AG04450 (cell line): ENCODE results near the gene DUT. TPM values are rescaled to one million over a fixed set of nuclear protein-coding genes. Genes with fewer than 3 reads are reported as not detected.

ENCODE experiments used
- CTCF ChIA-PET: fragments of 300-600, 350-600 bp; formaldehyde crosslinking; extraction: SDS; loops from one replicate; lab custom pipeline; 2022; ENCODE audit warnings: antibody characterized with exemption, inconsistent platforms; lab: Charles Lee
- POLR2A ChIA-PET: fragments of 350-600 bp; formaldehyde crosslinking; extraction: SDS; loops from one replicate; lab custom pipeline; 2021; ENCODE audit warnings: antibody characterized with exemption, inconsistent platforms; lab: Yijun Ruan, JAX
- DNase-seq: peaks from one replicate; pipeline ENCODE4 v3.0.0-alpha.2; 2011; ENCODE audit warnings: low read depth, low spot score
- H3K27ac ChIP-seq: one replicate; pipeline ENCODE4 v1.5.1; 2012; ENCODE audit warnings: low read depth, low read length, control low read depth
- H3K27me3 ChIP-seq: one replicate; pipeline ENCODE4 v1.6.0; 2012; ENCODE audit warnings: low read length; ENCODE audit not compliant: control insufficient read depth, insufficient read depth
- H3K4me3 ChIP-seq: 2 replicates; pipeline ENCODE4 v1.5.1; 2011; ENCODE audit warnings: mild to moderate bottlenecking, low read depth, low read length, control low read depth
- H3K9me3 ChIP-seq: 2 replicates; pipeline ENCODE4 v1.5.1; 2012; ENCODE audit warnings: low read length; ENCODE audit not compliant: control insufficient read depth, insufficient read depth
- CTCF ChIP-seq: IDR thresholded peaks from 2 replicates; pipeline ENCODE4 v1.5.1; 2011; ENCODE audit warnings: low read depth, low read length, control low read depth, inconsistent platforms
- polyA plus RNA-seq: library from polyadenylated mRNA; depleted of rRNA; stranded (reverse); fragments of >200 nt; gene quantifications from 2 replicates; pipeline ENCODE4 v1.2.3, GENCODE V29; 2011

Gene DUT
- polyA plus RNA-seq, 1 experiment, result 52.8 TPM

GRCh38 chr15:48366584-48367312, 35.5 kb downstream of the DUT start:
- Histone ChIP-seq H3K9me3 (no peaks in the 10 kb centered on the region), H3K4me3 (no peak overlapping the region), H3K27ac (no peak overlapping the region), H3K27me3 (no peaks in the 10 kb centered on the region)
- TF ChIP-seq CTCF, result no peak
- POLR2A ChIA-PET, result interaction anchor here (0.5 kb wide), 1 partner anchor 173 kb away, joined by 4 read pairs; no protein-coding TSS in a partner anchor
- no peak for DNase-seq
- CTCF ChIA-PET, result interaction anchor here (0.5 to 0.6 kb wide), 2 partner anchors 15 to 970 kb away, joined by 3 read pairs; no protein-coding TSS in a partner anchor

GRCh38 chr15:48367483-48367882, 36.3 kb downstream of the DUT start:
- no peak for TF ChIP-seq CTCF
- CTCF ChIA-PET, result no interaction called here
- POLR2A ChIA-PET, result no interaction called here
- Histone ChIP-seq H3K9me3 (no peaks in the 10 kb centered on the region), H3K27ac (no peak overlapping the region), H3K4me3 (no peak overlapping the region), H3K27me3 (no peaks in the 10 kb centered on the region)
- no peak for DNase-seq

GRCh38 chr15:48370460-48370859, 39.2 kb downstream of the DUT start:
- ChIA-PET CTCF (interaction anchor here (0.7 to 1.8 kb wide), 4 partner anchors 11 to 217 kb away, joined by 3 to 9 read pairs (median 4); no protein-coding TSS in a partner anchor), POLR2A (interaction anchor here (0.6 to 1.3 kb wide), 3 partner anchors 70 to 209 kb away, joined by 3 to 8 read pairs (median 3); no protein-coding TSS in a partner anchor)
- no peak for TF ChIP-seq CTCF
- Histone ChIP-seq H3K27ac (no peak overlapping the region), H3K4me3 (no peak overlapping the region), H3K27me3 (no peaks in the 10 kb centered on the region), H3K9me3 (no peaks in the 10 kb centered on the region)
- no peak for DNase-seq

- no peak for DNase-seq
- CTCF ChIA-PET, result interaction anchor here (0.6 to 1.0 kb wide), 3 partner anchors 10 to 29 kb away, joined by 3 to 4 read pairs (median 3); no protein-coding TSS in a partner anchor
- POLR2A ChIA-PET, result no interaction called here
These were observed 40.3 kb downstream of the DUT start for GRCh38 chr15:48371550-48371949.

More at GRCh38 chr15:48371550-48371949, 40.3 kb downstream of the DUT start:
- Histone ChIP-seq H3K27me3 (no peaks in the 10 kb centered on the region), H3K27ac (no peak overlapping the region), H3K9me3 (no peaks in the 10 kb centered on the region), H3K4me3 (no peak overlapping the region)
- no peak for TF ChIP-seq CTCF
